HepG2 (cell line): ENCODE measurements around the gene MFAP2. TPM values are rescaled to one million over a fixed set of nuclear protein-coding genes. Genes with fewer than 3 reads are reported as not detected.

ENCODE experiments used
- ATAC-seq: fragments of 200-7000 bp; cut with Tn5 transposase; 3 replicates; pipeline ENCODE4 v1.9.1; 2020; ENCODE audit warnings: mild to moderate bottlenecking, moderate library complexity
- BruUV-seq: library from RNA; stranded (reverse); fragments of 400-500 nt; replicated peaks from 2 replicates; lab custom pipeline; 2021; lab: Mats Ljungman, UMichigan
- CTCF ChIA-PET: fragments of 300-600 bp; formaldehyde crosslinking; extraction: SDS; loops from one replicate; lab custom pipeline; 2021; ENCODE audit warnings: low total read pairs, inconsistent platforms, low intra/inter-chr PET ratio; lab: Yijun Ruan, JAX
- POLR2A ChIA-PET: fragments of 350-600 bp; sonication (Branson Sonifier 250); formaldehyde crosslinking; loops from one replicate; lab custom pipeline; 2020; ENCODE audit warnings: antibody characterized with exemption, inconsistent platforms; lab: Yijun Ruan, JAX
- DNase-seq: peaks from one replicate; pipeline ENCODE4 v3.0.0-alpha.2; 2015; ENCODE audit warnings: low spot score
- FAIRE-seq: peaks from 3 replicates; lab custom pipeline; 2011; peaks lifted over from hg19 to GRCh38; lab: Jason Lieb, UNC
- H2AFZ ChIP-seq: one replicate; pipeline ENCODE4 v1.6.1; 2011; ENCODE audit warnings: low read length, inconsistent platforms
- H3K27ac ChIP-seq: fragments of 300-600 bp; 3 replicates; pipeline ENCODE4 v1.8.0; 2011; ENCODE audit warnings: mixed run types, mild to moderate bottlenecking, mixed read lengths, low read length, inconsistent platforms; ENCODE audit not compliant: insufficient read depth; ENCODE audit errors: extremely low read length
- H3K27me3 ChIP-seq, 2 experiments: fragments of 200-600 bp in 1 of 2; 2 replicates in 1 of 2; 3 replicates in 1 of 2; pipeline versions ENCODE4 v1.6.0 to v1.8.0; 2011; ENCODE audit warnings: low read length in 2 of 2, mild to moderate bottlenecking in 2 of 2, moderate library complexity in 2 of 2, inconsistent platforms in 1 of 2; ENCODE audit not compliant: insufficient read depth in 2 of 2, control insufficient read depth in 1 of 2
- H3K36me3 ChIP-seq, 2 experiments: fragments of 200-600 bp in 1 of 2; replicated peaks in 1 of 2; 2 replicates in 1 of 2; 3 replicates in 1 of 2; pipeline versions ENCODE4 v1.5.1 to v1.8.0; 2011; ENCODE audit warnings: low read length in 2 of 2, inconsistent platforms in 1 of 2; ENCODE audit not compliant: insufficient read depth in 2 of 2, control insufficient read depth in 1 of 2
- H3K4me1 ChIP-seq: 2 replicates; pipeline ENCODE4 v1.5.1; 2012; ENCODE audit warnings: low read length, inconsistent platforms; ENCODE audit not compliant: insufficient read depth
- H3K4me2 ChIP-seq: 2 replicates; pipeline ENCODE4 v1.6.0; 2011; ENCODE audit warnings: low read depth, low read length, inconsistent platforms
- H3K4me3 ChIP-seq, 3 experiments: fragments of 200-600 bp in 1 of 3; sonication (generic), shearing (Covaris generic) in 1 of 3; replicated peaks in 1 of 3; 2 replicates each; pipeline ENCODE4 v1.5.1; 2011 to 2016; ENCODE audit warnings: low read length in 3 of 3, inconsistent platforms in 2 of 3, low read depth in 2 of 3, mild to moderate bottlenecking in 2 of 3, control low read depth in 1 of 3, mixed read lengths in 1 of 3; ENCODE audit not compliant: insufficient read depth in 1 of 3
- H3K79me2 ChIP-seq: one replicate; pipeline ENCODE4 v1.6.1; 2011; ENCODE audit warnings: low read length, inconsistent platforms; ENCODE audit not compliant: insufficient read depth
- H3K9ac ChIP-seq: 2 replicates; pipeline ENCODE4 v1.6.0; 2011; ENCODE audit warnings: mild to moderate bottlenecking, low read depth, low read length, inconsistent platforms; ENCODE audit not compliant: insufficient read depth
- H3K9me3 ChIP-seq: 2 replicates; pipeline ENCODE4 v1.5.1; 2012; ENCODE audit warnings: mild to moderate bottlenecking, low read length
- H4K20me1 ChIP-seq: 2 replicates; pipeline ENCODE4 v1.6.0; 2011; ENCODE audit warnings: inconsistent platforms, mild to moderate bottlenecking, low read length, moderate library complexity; ENCODE audit not compliant: insufficient read depth
- ADNP ChIP-seq: sonication (generic); formaldehyde crosslinking; IDR thresholded peaks from 2 replicates; pipeline ENCODE4 v1.4.0; 2020; ENCODE audit warnings: missing genetic modification reagents
- FOXO1 ChIP-seq: sonication (generic); formaldehyde crosslinking; IDR thresholded peaks from 2 replicates; pipeline ENCODE4 v1.4.0; 2020; ENCODE audit warnings: missing genetic modification reagents
- HMG20A ChIP-seq: IDR thresholded peaks from 2 replicates; pipeline ENCODE4 v1.6.1; 2016; ENCODE audit warnings: borderline replicate concordance
- KDM4B ChIP-seq: sonication (generic); formaldehyde crosslinking; IDR thresholded peaks from 2 replicates; pipeline ENCODE4 v1.4.0; 2020; ENCODE audit warnings: missing genetic modification reagents
- MATR3 ChIP-seq: sonication (generic); formaldehyde crosslinking; IDR thresholded peaks from 2 replicates; pipeline ENCODE4 v1.4.0; 2020; ENCODE audit warnings: missing genetic modification reagents
- MED13 ChIP-seq: sonication (generic); formaldehyde crosslinking; IDR thresholded peaks from 2 replicates; pipeline ENCODE4 v1.5.0; 2020; ENCODE audit warnings: missing genetic modification reagents
- MEIS2 ChIP-seq: sonication (generic); formaldehyde crosslinking; IDR thresholded peaks from 2 replicates; pipeline ENCODE4 v1.9.0; 2021; ENCODE audit warnings: mild to moderate bottlenecking, missing genetic modification reagents
- MIER3 ChIP-seq: IDR thresholded peaks from 2 replicates; pipeline ENCODE4 v1.6.1; 2016; ENCODE audit warnings: missing compliant biosample characterization, borderline replicate concordance
- NFE2 ChIP-seq: sonication (generic); formaldehyde crosslinking; IDR thresholded peaks from 2 replicates; pipeline ENCODE4 v1.4.0; 2020; ENCODE audit warnings: missing genetic modification reagents
- PHF8 ChIP-seq: sonication (generic); formaldehyde crosslinking; IDR thresholded peaks from 2 replicates; pipeline ENCODE4 v1.5.0; 2020; ENCODE audit warnings: missing genetic modification reagents
- SMARCC2 ChIP-seq: fragments of 450-650 bp; IDR thresholded peaks from 2 replicates; pipeline ENCODE4 v1.6.1; 2017; ENCODE audit warnings: antibody characterized with exemption, mild to moderate bottlenecking
- SRSF1 ChIP-seq: fragments of 200-400 bp; formaldehyde crosslinking; optimal IDR thresholded peaks from 2 replicates; pipeline ENCODE3; 2017; ENCODE audit warnings: mild to moderate bottlenecking, low read depth, low read length, moderate library complexity
- ZC3H4 ChIP-seq: sonication (generic); formaldehyde crosslinking; IDR thresholded peaks from 2 replicates; pipeline ENCODE4 v1.4.0; 2020; ENCODE audit warnings: missing genetic modification reagents, borderline replicate concordance
- ZFP36L1 ChIP-seq: sonication (generic); formaldehyde crosslinking; IDR thresholded peaks from 2 replicates; pipeline ENCODE4 v1.8.0; 2022; ENCODE audit warnings: mild to moderate bottlenecking, missing genetic modification reagents, moderate library complexity
- ZHX2 ChIP-seq, 2 experiments: sonication (generic) in 1 of 2; formaldehyde crosslinking in 1 of 2; IDR thresholded peaks; 2 replicates each; pipeline versions ENCODE4 v1.6.1 to v1.9.0; 2014 to 2022; ENCODE audit warnings: antibody characterized with exemption in 1 of 2, borderline replicate concordance in 1 of 2, inconsistent platforms in 1 of 2, low read depth in 1 of 2, missing genetic modification reagents in 1 of 2
- ZNF451 ChIP-seq: sonication (generic); formaldehyde crosslinking; IDR thresholded peaks from 2 replicates; pipeline ENCODE4 v1.5.0; 2020; ENCODE audit warnings: mild to moderate bottlenecking, missing genetic modification reagents
- ZNF549 ChIP-seq: sonication (generic); formaldehyde crosslinking; IDR thresholded peaks from 2 replicates; pipeline ENCODE4 v1.5.0; 2020; ENCODE audit warnings: missing genetic modification reagents
- ZNF615 ChIP-seq: sonication (generic); formaldehyde crosslinking; IDR thresholded peaks from 2 replicates; pipeline ENCODE4 v1.5.0; 2020; ENCODE audit warnings: mild to moderate bottlenecking, missing genetic modification reagents, borderline replicate concordance
- WGBS: methylation state at CpG from one replicate; pipeline ENCODE4 v1.1.6; 2017; ENCODE audit warnings: low lambda C conversion rate; 5-methylcytosine and 5-hydroxymethylcytosine counted together
- in situ Hi-C: cut with HindIII; loops from 2 replicates; pipeline ENCODE4 v1.10.0; 2017; ENCODE audit warnings: low pct_unique_long_range_greater_than_20kb; ENCODE audit not compliant: extremely low pct_ligation_motif_present
- intact Hi-C: fragments of 100-400 bp; cut with micrococcal nuclease; formaldehyde crosslinking; loops from one replicate; pipeline ENCODE4 v1.10.0; 2022; ENCODE audit not compliant: unreplicated experiment
- polyA plus RNA-seq, 8 experiments: library from polyadenylated mRNA; depleted of rRNA in 3 of 8; stranded (reverse) in 7 of 8; unstranded in 1 of 8; fragments of >200 nt; fragmentation: Illumina TruSeq in 4 of 8; extraction: Trizol in 4 of 8; gene quantifications; 2 replicates each; pipeline versions ENCODE4 v1.2.1 to v1.2.3, GENCODE V29; 2011 to 2016; ENCODE audit warnings: low read depth in 4 of 8, missing spikeins in 1 of 8, mixed read lengths in 1 of 8; ENCODE audit not compliant: insufficient read depth in 1 of 8
- total RNA-seq, 5 experiments: library from RNA; depleted of rRNA; stranded (reverse); fragments of >200 nt; fragmentation: Illumina TruSeq; extraction: Trizol; gene quantifications; 2 replicates each; pipeline ENCODE4 v1.2.3, GENCODE V29; 2016; ENCODE audit warnings: low read depth in 1 of 5
- TF ChIP-seq, protein P1 (sequence below): sonication (generic); formaldehyde crosslinking; IDR thresholded peaks from 2 replicates; pipeline ENCODE4 v1.4.0; 2020; ENCODE audit warnings: mild to moderate bottlenecking, missing genetic modification reagents

The MFAP2 gene
- total and polyA plus RNA-seq, 2 of the 13 experiments (the other 11 are each of a cell fraction or from before 2014, with no cell fraction given), result 1.1 to 1.4 TPM

DNA sequence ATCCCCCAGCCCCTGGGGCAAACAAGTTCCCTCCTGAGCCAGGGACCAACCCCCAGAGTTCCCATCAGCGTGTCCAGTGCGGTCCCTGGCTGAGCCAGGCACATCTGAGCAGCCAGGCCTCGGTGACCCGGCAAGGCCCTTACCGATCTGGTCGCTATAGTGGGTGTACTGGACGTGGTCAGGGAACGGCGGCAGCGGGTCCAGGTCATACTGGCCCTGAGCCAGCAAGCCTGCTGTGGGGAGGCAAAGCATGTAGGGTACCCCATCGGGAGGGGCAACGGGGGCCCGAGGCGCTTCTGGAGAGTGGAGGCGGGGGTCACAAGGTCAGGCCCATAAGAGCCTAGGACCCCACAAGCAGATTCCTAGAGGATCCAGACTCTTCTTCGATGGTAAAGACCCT, 3.5 kb downstream of the MFAP2 start:
- ATAC-seq (no peak), DNase-seq (no peak), FAIRE-seq (no peak)
- no peak for TF ChIP-seq ZFP36L1 (CRISPR knock-in tag)
- no peak for TF ChIP-seq ZC3H4 (CRISPR knock-in tag)
- TF ChIP-seq ZNF451 (CRISPR knock-in tag), result no peak
- no peak for TF ChIP-seq ZHX2 (IDR thresholded peaks at IDR 0.05; ENCODE audit: low read depth)
- no peak for TF ChIP-seq ZHX2 (CRISPR knock-in tag; IDR thresholded peaks at IDR 0.05; ENCODE audit: borderline replicate concordance)
- TF ChIP-seq SMARCC2, result no peak
- no peak for TF ChIP-seq HMG20A (CRISPR knock-in tag)
- TF ChIP-seq FOXO1 (CRISPR knock-in tag), result no peak
- TF ChIP-seq PHF8, result no peak
- TF ChIP-seq ADNP (CRISPR knock-in tag), result no peak
- TF ChIP-seq MED13 (CRISPR knock-in tag), result no peak
- no peak for TF ChIP-seq KDM4B
- TF ChIP-seq, protein P1, sequence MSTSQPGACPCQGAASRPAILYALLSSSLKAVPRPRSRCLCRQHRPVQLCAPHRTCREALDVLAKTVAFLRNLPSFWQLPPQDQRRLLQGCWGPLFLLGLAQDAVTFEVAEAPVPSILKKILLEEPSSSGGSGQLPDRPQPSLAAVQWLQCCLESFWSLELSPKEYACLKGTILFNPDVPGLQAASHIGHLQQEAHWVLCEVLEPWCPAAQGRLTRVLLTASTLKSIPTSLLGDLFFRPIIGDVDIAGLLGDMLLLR, result no peak
- TF ChIP-seq SRSF1, result no peak
- no peak for TF ChIP-seq ZNF615 (CRISPR knock-in tag)
- TF ChIP-seq MATR3 (CRISPR knock-in tag), result no peak
- no peak for TF ChIP-seq MEIS2
- no peak for TF ChIP-seq MIER3 (CRISPR knock-in tag)
- TF ChIP-seq NFE2 (CRISPR knock-in tag), result no peak
- no peak for TF ChIP-seq ZNF549 (CRISPR knock-in tag)
- intact Hi-C loops, result no loop called here
- no peak overlapping the region for H3K4me2 ChIP-seq
- no peaks in the 10 kb centered on the region for H4K20me1 ChIP-seq
- in situ Hi-C loops, result no loop called here
- H3K9ac ChIP-seq, result no peak overlapping the region
- no TSS peak for BruUV-seq
- 95% methylated on average over 4 of the region's 16 CpGs for WGBS
- no peaks in the 10 kb centered on the region for H3K79me2 ChIP-seq
- H3K4me1 ChIP-seq, result peaks cover 20% of the 10 kb centered on the region; the same call in 1 of the 2 replicates
- H3K9me3 ChIP-seq, result no peaks in the 10 kb centered on the region
- H2AFZ ChIP-seq, result no peak overlapping the region
- no peak overlapping the region for H3K4me3 ChIP-seq
- H3K27me3 ChIP-seq, result peaks cover 4 to 34% of the 10 kb centered on the region in 2 experiments; a peak in 4 of 5 replicates
- CTCF ChIA-PET, result no interaction called here
- H3K36me3 ChIP-seq, result no peaks in the 10 kb centered on the region
- H3K27ac ChIP-seq, result no peak overlapping the region
- POLR2A ChIA-PET, result no interaction called here
